ENCODE data around the gene WFS1. TPM values are rescaled to one million over a fixed set of nuclear protein-coding genes. Genes with fewer than 3 reads are reported as not detected.

The WFS1 gene
- total and polyA plus RNA-seq, 9 of the 15 experiments (the other 6 are each of a cell fraction or from before 2014, with no cell fraction given) = 0.01 to 0.29 (median 0.03) TPM; not detected in 5

- ATAC-seq (no peak), FAIRE-seq (no peak), DNase-seq (ENCODE audit: extremely low read depth in 1 of 4, low spot score in 3 of 4) (no peak)
- H3K79me2 ChIP-seq (ENCODE audit: control insufficient read depth, insufficient read depth, low read length) = no peaks in the 10 kb centered on the region
- H3K4me2 ChIP-seq (ENCODE audit: insufficient read depth, low read length) = no peak overlapping the region
- intact Hi-C loops (cut with micrococcal nuclease) (loop anchor here (1.0 to 2.0 kb wide), 3 partner anchors 62 to 328 kb away; no protein-coding TSS in a partner anchor), in situ Hi-C loops (cut with MboI) (loop anchor here (5.0 kb wide), 2 partner anchors 74 to 329 kb away; no protein-coding TSS in a partner anchor)
- CTCF ChIA-PET (ENCODE audit: low intra/inter-chr PET ratio) = interaction anchor here (1.0 to 2.2 kb wide), 4 partner anchors 58 to 329 kb away, joined by 4 to 19 read pairs (median 10); no protein-coding TSS in a partner anchor
- H3K4me3 ChIP-seq = no peak overlapping the region
- H3K27me3 ChIP-seq (ENCODE audit: control insufficient read depth in 2 of 2, insufficient read depth in 2 of 2, low read length in 2 of 2) = peaks cover 12 to 51% of the 10 kb centered on the region in 2 experiments; a peak in 4 of 5 replicates
- no peak overlapping the region for H3K9ac ChIP-seq (ENCODE audit: insufficient read depth in 1 of 2, low read depth in 2 of 2, low read length in 2 of 2)
- H2AFZ ChIP-seq (ENCODE audit: low read depth, low read length) = no peak overlapping the region
- H4K20me1 ChIP-seq (replicated peaks; ENCODE audit: control insufficient read depth, insufficient read depth, low read length) = peaks cover 7% of the 10 kb centered on the region
- POLR2A ChIA-PET = interaction anchor here (0.6 to 1.0 kb wide), 3 partner anchors 14 to 457 kb away, joined by 3 read pairs; no protein-coding TSS in a partner anchor
- H3K27ac ChIP-seq (ENCODE audit: extremely low read depth, low read depth, low read length) = no peak overlapping the region
- H3K9me1 ChIP-seq (ENCODE audit: control insufficient read depth, insufficient read depth, low read length) = peaks cover 2% of the 10 kb centered on the region
- BruUV-seq (replicated peaks) = no TSS peak
- H3K4me1 ChIP-seq (replicated peaks in 1 of 2; ENCODE audit: control insufficient read depth in 2 of 2, insufficient read depth in 2 of 2, low read length in 2 of 2) = peaks cover 0 to 8% of the 10 kb centered on the region in 2 experiments; a peak in 2 of 5 replicates
- H3K36me3 ChIP-seq (ENCODE audit: control insufficient read depth, insufficient read depth, low read length) = no peaks in the 10 kb centered on the region
- 9% methylated on average over 27 of the region's 28 CpGs for WGBS (ENCODE audit: insufficient coverage, low coverage, missing lambda C conversion rate)
- no peaks in the 10 kb centered on the region for H3K9me3 ChIP-seq (replicated peaks; ENCODE audit: control insufficient read depth, insufficient read depth, low read depth, low read length)
- no peak for TF ChIP-seq HINFP (tag; conservative IDR thresholded peaks at IDR 0.05; ENCODE audit: low read depth)
- no peak for TF ChIP-seq PBX2 (CRISPR knock-in tag; IDR thresholded peaks at IDR 0.05; ENCODE audit: low read depth)
- no peak for TF ChIP-seq PBX2 (tag; conservative IDR thresholded peaks at IDR 0.05; ENCODE audit: low read depth)
- TF ChIP-seq ZNF398 (CRISPR knock-in tag; IDR thresholded peaks at IDR 0.05) = no peak
- no peak for TF ChIP-seq ZNF23 (CRISPR knock-in tag; IDR thresholded peaks at IDR 0.05)
- no peak for TF ChIP-seq ATF6 (CRISPR knock-in tag; IDR thresholded peaks at IDR 0.05)
- no peak for TF ChIP-seq TRIM25 (IDR thresholded peaks at IDR 0.05; ENCODE audit: borderline replicate concordance)
- TF ChIP-seq HMG20B (CRISPR knock-in tag; IDR thresholded peaks at IDR 0.05) = no peak
- TF ChIP-seq ZNF175 (CRISPR knock-in tag; IDR thresholded peaks at IDR 0.05; ENCODE audit: low read depth) = no peak
Observed at GRCh38 chr4:6326312-6327060, 56.8 kb downstream of the WFS1 start.

Measured in K562 (cell line).